ENCODE data around the gene ABCG1. TPM values are rescaled to one million over a fixed set of nuclear protein-coding genes. Genes with fewer than 3 reads are reported as not detected.

ABCG1 gene
- total RNA-seq, 2 donors from 2014 or later, result 3.1 to 3.5 TPM

GRCh38 chr21:42319376-42319775, 100.4 kb downstream of the ABCG1 start:
- peaks cover 9 to 17% of the 10 kb centered on the region in 2 donors for H3K27me3 Mint-ChIP-seq
- H3K36me3 Mint-ChIP-seq, result no peaks in the 10 kb centered on the region
- ATAC-seq (peak; percentile 67 to 75), DNase-seq (ENCODE audit: low spot score) (no peak)
- H3K4me3 Mint-ChIP-seq, result peak overlapping the region; percentile 34
- no peak overlapping the region for H3K27ac Mint-ChIP-seq
- no peaks in the 10 kb centered on the region for H3K9me3 Mint-ChIP-seq
- peaks cover 7% of the 10 kb centered on the region in 2 donors for H3K4me1 Mint-ChIP-seq (ENCODE audit: low read depth in 2 of 2)

GRCh38 chr21:42319851-42320572, 101.1 kb downstream of the ABCG1 start:
- Mint-ChIP-seq H3K36me3 (no peaks in the 10 kb centered on the region), H3K4me3 (no peak overlapping the region), H3K4me1 (ENCODE audit: low read depth in 2 of 2) (peaks cover 7% of the 10 kb centered on the region in 2 donors), H3K27me3 (peaks cover 13 to 21% of the 10 kb centered on the region in 2 donors), H3K27ac (no peak overlapping the region), H3K9me3 (no peaks in the 10 kb centered on the region)
- no peak for DNase-seq (ENCODE audit: low spot score)
- ATAC-seq, result peak in 1 of 2 donors; percentile 43

- no peak for ATAC-seq
- H3K27ac Mint-ChIP-seq, result no peak overlapping the region
- no peaks in the 10 kb centered on the region for H3K36me3 Mint-ChIP-seq
- H3K4me1 Mint-ChIP-seq (ENCODE audit: low read depth in 2 of 2), result peaks cover 7% of the 10 kb centered on the region in 2 donors
- no peak for DNase-seq (ENCODE audit: low spot score)
- H3K9me3 Mint-ChIP-seq, result no peaks in the 10 kb centered on the region
- no peak overlapping the region for H3K4me3 Mint-ChIP-seq
- H3K27me3 Mint-ChIP-seq, result peaks cover 21 to 29% of the 10 kb centered on the region in 2 donors
These were observed 101.9 kb downstream of the ABCG1 start for GRCh38 chr21:42320791-42321190.

- Mint-ChIP-seq H3K27me3 (peaks cover 25 to 29% of the 10 kb centered on the region in 2 donors), H3K27ac (no peak overlapping the region), H3K9me3 (no peaks in the 10 kb centered on the region), H3K36me3 (no peaks in the 10 kb centered on the region), H3K4me3 (no peak overlapping the region), H3K4me1 (ENCODE audit: low read depth in 2 of 2) (peaks cover 7% of the 10 kb centered on the region in 2 donors)
- no peak for ATAC-seq
- DNase-seq (ENCODE audit: low spot score), result no peak
These were observed 102.3 kb downstream of the ABCG1 start for GRCh38 chr21:42321231-42321630.

- peaks cover 30 to 32% of the 10 kb centered on the region in 2 donors for H3K27me3 Mint-ChIP-seq
- H3K36me3 Mint-ChIP-seq, result no peaks in the 10 kb centered on the region
- H3K4me1 Mint-ChIP-seq (ENCODE audit: low read depth in 2 of 2), result peaks cover 7% of the 10 kb centered on the region in 2 donors
- no peak overlapping the region for H3K27ac Mint-ChIP-seq
- ATAC-seq (no peak), DNase-seq (ENCODE audit: low spot score) (no peak)
- no peak overlapping the region for H3K4me3 Mint-ChIP-seq
- no peaks in the 10 kb centered on the region for H3K9me3 Mint-ChIP-seq
These were observed 102.9 kb downstream of the ABCG1 start for GRCh38 chr21:42321845-42322244.

GRCh38 chr21:42324896-42325295, 106.0 kb downstream of the ABCG1 start:
- ATAC-seq, result no peak

GRCh38 chr21:42330380-42331371, 111.7 kb downstream of the ABCG1 start:
- Mint-ChIP-seq H3K9me3 (no peaks in the 10 kb centered on the region), H3K36me3 (peaks cover 13% of the 10 kb centered on the region), H3K4me3 (no peak overlapping the region), H3K4me1 (ENCODE audit: low read depth in 2 of 2) (no peaks in the 10 kb centered on the region), H3K27me3 (peaks cover 33 to 38% of the 10 kb centered on the region in 2 donors), H3K27ac (no peak overlapping the region)
- DNase-seq (ENCODE audit: low spot score) (no peak), ATAC-seq (no peak)

More at GRCh38 chr21:42324896-42325295, 106.0 kb downstream of the ABCG1 start:
- Mint-ChIP-seq H3K9me3 (no peaks in the 10 kb centered on the region), H3K36me3 (no peaks in the 10 kb centered on the region), H3K4me1 (ENCODE audit: low read depth in 2 of 2) (no peaks in the 10 kb centered on the region), H3K27ac (no peak overlapping the region), H3K4me3 (no peak overlapping the region), H3K27me3 (peaks cover 30 to 38% of the 10 kb centered on the region in 2 donors)
- DNase-seq (ENCODE audit: low spot score), result no peak

- DNase-seq (ENCODE audit: low spot score), result no peak
- no peak overlapping the region for H3K27ac Mint-ChIP-seq
- ATAC-seq, result no peak
- H3K27me3 Mint-ChIP-seq, result peaks cover 33 to 34% of the 10 kb centered on the region in 2 donors
- H3K4me3 Mint-ChIP-seq, result no peak overlapping the region
- peaks cover 13% of the 10 kb centered on the region for H3K36me3 Mint-ChIP-seq
- H3K4me1 Mint-ChIP-seq (ENCODE audit: low read depth in 2 of 2), result no peaks in the 10 kb centered on the region
- H3K9me3 Mint-ChIP-seq, result no peaks in the 10 kb centered on the region
These were observed 112.7 kb downstream of the ABCG1 start for GRCh38 chr21:42331660-42332059.

GRCh38 chr21:42332557-42333317, 113.8 kb downstream of the ABCG1 start:
- DNase-seq (ENCODE audit: low spot score) (no peak), ATAC-seq (no peak)
- peaks cover 2 to 3% of the 10 kb centered on the region in 2 donors for H3K4me1 Mint-ChIP-seq (ENCODE audit: low read depth in 2 of 2)
- peaks cover 13% of the 10 kb centered on the region for H3K36me3 Mint-ChIP-seq
- H3K27ac Mint-ChIP-seq, result no peak overlapping the region
- no peak overlapping the region for H3K4me3 Mint-ChIP-seq
- H3K27me3 Mint-ChIP-seq, result peaks cover 41 to 42% of the 10 kb centered on the region in 2 donors
- H3K9me3 Mint-ChIP-seq, result no peaks in the 10 kb centered on the region

GRCh38 chr21:42336054-42336453, 117.1 kb downstream of the ABCG1 start:
- no peak for DNase-seq (ENCODE audit: low spot score)
- peaks cover 9% of the 10 kb centered on the region for H3K36me3 Mint-ChIP-seq

GRCh38 chr21:42337276-42337675, 118.3 kb downstream of the ABCG1 start:
- Mint-ChIP-seq H3K27ac (peak overlapping the region in 1 of 2 donors; percentile 40), H3K4me3 (no peak overlapping the region), H3K36me3 (no peaks in the 10 kb centered on the region), H3K27me3 (peaks cover 32 to 39% of the 10 kb centered on the region in 2 donors), H3K9me3 (no peaks in the 10 kb centered on the region), H3K4me1 (ENCODE audit: low read depth in 2 of 2) (peaks cover 6 to 9% of the 10 kb centered on the region in 2 donors)
- ATAC-seq, result no peak
- DNase-seq (ENCODE audit: low spot score), result no peak

More at GRCh38 chr21:42336054-42336453, 117.1 kb downstream of the ABCG1 start:
- no peak overlapping the region for H3K27ac Mint-ChIP-seq
- no peaks in the 10 kb centered on the region for H3K9me3 Mint-ChIP-seq
- ATAC-seq, result no peak
- H3K4me3 Mint-ChIP-seq, result no peak overlapping the region
- peaks cover 40 to 41% of the 10 kb centered on the region in 2 donors for H3K27me3 Mint-ChIP-seq
- peaks cover 6 to 9% of the 10 kb centered on the region in 2 donors for H3K4me1 Mint-ChIP-seq (ENCODE audit: low read depth in 2 of 2)

- peaks cover 26 to 39% of the 10 kb centered on the region in 2 donors for H3K27me3 Mint-ChIP-seq
- peak overlapping the region in 1 of 2 donors; percentile 40 for H3K27ac Mint-ChIP-seq
- H3K4me1 Mint-ChIP-seq (ENCODE audit: low read depth in 2 of 2), result peaks cover 6 to 9% of the 10 kb centered on the region in 2 donors
- peak; percentile 83 for DNase-seq (ENCODE audit: low spot score)
- no peaks in the 10 kb centered on the region for H3K9me3 Mint-ChIP-seq
- no peaks in the 10 kb centered on the region for H3K36me3 Mint-ChIP-seq
- no peak overlapping the region for H3K4me3 Mint-ChIP-seq
- ATAC-seq, result peak; percentile 45 to 87
These were observed 119.1 kb downstream of the ABCG1 start for GRCh38 chr21:42337830-42338728.
